Myocyte (in vitro differentiated cells): ENCODE results near the gene KAT6B. TPM values are rescaled to one million over a fixed set of nuclear protein-coding genes. Genes with fewer than 3 reads are reported as not detected.

Source experiments
- DNase-seq: peaks from one replicate; pipeline ENCODE4 v3.0.0-alpha.2; 2012; ENCODE audit warnings: low read depth
- total RNA-seq: library from RNA; depleted of rRNA; stranded (reverse); fragments of >200 nt; gene quantifications from 2 replicates; pipeline ENCODE4 v1.2.3, GENCODE V29; 2014

The KAT6B gene
- total RNA-seq, 1 donor from 2014 or later, result 13.1 TPM

GRCh38 chr10:74981831-74982633 is 155.6 kb downstream of the KAT6B start:
- peak; percentile 29 for DNase-seq

GRCh38 chr10:74982634-74982982 is 156.2 kb downstream of the KAT6B start:
- no peak for DNase-seq

- DNase-seq, result no peak
Measured at GRCh38 chr10:74983383-74983782, 157.0 kb downstream of the KAT6B start.

GRCh38 chr10:74987339-74988053 is 161.1 kb downstream of the KAT6B start:
- DNase-seq, result peak; percentile 18

- peak; percentile 30 for DNase-seq
Measured at GRCh38 chr10:74988054-74988775, 161.8 kb downstream of the KAT6B start.

GRCh38 chr10:74988832-74989561 is 162.6 kb downstream of the KAT6B start:
- peak; percentile 46 for DNase-seq

- DNase-seq, result peak; percentile 24
Measured at GRCh38 chr10:74991435-74991834, 165.0 kb downstream of the KAT6B start.

GRCh38 chr10:74992068-74992467 is 165.7 kb downstream of the KAT6B start:
- no peak for DNase-seq

GRCh38 chr10:74993649-74994048 is 167.2 kb downstream of the KAT6B start:
- DNase-seq, result no peak

- DNase-seq, result no peak
Measured at GRCh38 chr10:74994854-74995253, 168.5 kb downstream of the KAT6B start.

- no peak for DNase-seq
Measured at GRCh38 chr10:74995806-74996205, 169.4 kb downstream of the KAT6B start.

- DNase-seq, result no peak
Measured at GRCh38 chr10:74997163-74997562, 170.8 kb downstream of the KAT6B start.

GRCh38 chr10:75000748-75001321 is 174.4 kb downstream of the KAT6B start:
- DNase-seq, result no peak

GRCh38 chr10:75001715-75002350 is 175.4 kb downstream of the KAT6B start:
- DNase-seq, result no peak

GRCh38 chr10:75002351-75002725 is 175.9 kb downstream of the KAT6B start:
- DNase-seq, result no peak

GRCh38 chr10:75002967-75003594 is 176.7 kb downstream of the KAT6B start:
- DNase-seq, result no peak

GRCh38 chr10:75003891-75004290 is 177.5 kb downstream of the KAT6B start:
- no peak for DNase-seq

GRCh38 chr10:75007646-75008045 is 181.2 kb downstream of the KAT6B start:
- DNase-seq, result no peak

- no peak for DNase-seq
Measured at GRCh38 chr10:75008952-75009351, 182.6 kb downstream of the KAT6B start.

- no peak for DNase-seq
Measured at GRCh38 chr10:75009426-75009825, 183.0 kb downstream of the KAT6B start.
